ENCODE data around the gene CCR3.
"Not testable (repeated sequence)": the region's sequence is repeated elsewhere in the genome, so short reads cannot be mapped to it uniquely, and the experiment has no call there.

CCR3 gene

DNA sequence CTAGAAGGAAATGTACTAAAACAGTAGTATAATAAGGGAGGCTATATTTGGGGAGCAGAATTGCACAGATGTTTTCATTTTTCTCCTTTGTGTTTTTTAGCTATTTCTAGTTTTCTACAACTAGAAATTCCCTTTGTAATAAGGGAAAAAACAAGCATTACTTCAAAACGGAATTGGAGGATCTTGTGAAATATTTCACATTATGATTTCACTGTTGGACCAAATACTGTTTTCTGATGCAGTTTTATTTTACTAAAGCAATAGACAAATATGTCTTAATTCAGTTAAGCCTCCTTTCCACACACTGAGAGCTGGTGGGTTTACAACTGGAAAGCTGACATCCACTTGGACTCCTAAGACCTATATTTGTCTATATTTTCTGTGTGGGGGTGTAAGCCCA, 41.5 kb upstream of the CCR3 start:
- no peak overlapping the region for H3K4me3 ChIP-seq (replicated peaks in 1 of 2; ENCODE audit: low read depth in 2 of 2, low read length in 2 of 2)
- DNase-seq (ENCODE audit: low read depth in 2 of 2): no peak
- TF ChIP-seq, protein P1, sequence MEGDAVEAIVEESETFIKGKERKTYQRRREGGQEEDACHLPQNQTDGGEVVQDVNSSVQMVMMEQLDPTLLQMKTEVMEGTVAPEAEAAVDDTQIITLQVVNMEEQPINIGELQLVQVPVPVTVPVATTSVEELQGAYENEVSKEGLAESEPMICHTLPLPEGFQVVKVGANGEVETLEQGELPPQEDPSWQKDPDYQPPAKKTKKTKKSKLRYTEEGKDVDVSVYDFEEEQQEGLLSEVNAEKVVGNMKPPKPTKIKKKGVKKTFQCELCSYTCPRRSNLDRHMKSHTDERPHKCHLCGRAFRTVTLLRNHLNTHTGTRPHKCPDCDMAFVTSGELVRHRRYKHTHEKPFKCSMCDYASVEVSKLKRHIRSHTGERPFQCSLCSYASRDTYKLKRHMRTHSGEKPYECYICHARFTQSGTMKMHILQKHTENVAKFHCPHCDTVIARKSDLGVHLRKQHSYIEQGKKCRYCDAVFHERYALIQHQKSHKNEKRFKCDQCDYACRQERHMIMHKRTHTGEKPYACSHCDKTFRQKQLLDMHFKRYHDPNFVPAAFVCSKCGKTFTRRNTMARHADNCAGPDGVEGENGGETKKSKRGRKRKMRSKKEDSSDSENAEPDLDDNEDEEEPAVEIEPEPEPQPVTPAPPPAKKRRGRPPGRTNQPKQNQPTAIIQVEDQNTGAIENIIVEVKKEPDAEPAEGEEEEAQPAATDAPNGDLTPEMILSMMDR (IDR thresholded peaks at IDR 0.05; ENCODE audit: low read depth, low read length): no peak

DNA sequence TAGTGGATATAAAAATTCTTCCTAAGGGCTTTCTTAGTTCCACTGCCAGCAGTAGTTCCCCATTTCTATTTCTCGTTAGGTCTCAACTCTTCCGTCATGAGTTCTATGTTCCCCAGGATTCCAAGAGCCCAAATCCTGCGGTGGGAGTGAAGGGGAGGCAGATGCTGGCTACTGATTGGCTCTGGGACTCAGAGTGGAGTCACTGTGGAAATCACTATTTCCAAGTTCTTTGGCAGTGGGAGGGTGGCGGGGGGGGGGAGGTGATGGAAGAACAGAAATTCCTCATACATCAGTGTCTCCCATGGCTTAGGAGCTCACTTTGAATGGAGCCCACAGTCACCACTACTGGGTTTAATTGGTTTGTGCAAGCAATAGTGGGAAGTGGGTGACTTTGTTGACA, 39.7 kb upstream of the CCR3 start:
- no peak for DNase-seq (ENCODE audit: low read depth in 2 of 2)
- no peak overlapping the region for H3K4me3 ChIP-seq (replicated peaks in 1 of 2; ENCODE audit: low read depth in 2 of 2, low read length in 2 of 2)
- TF ChIP-seq, protein P1 (IDR thresholded peaks at IDR 0.05; ENCODE audit: low read depth, low read length): no peak

DNA sequence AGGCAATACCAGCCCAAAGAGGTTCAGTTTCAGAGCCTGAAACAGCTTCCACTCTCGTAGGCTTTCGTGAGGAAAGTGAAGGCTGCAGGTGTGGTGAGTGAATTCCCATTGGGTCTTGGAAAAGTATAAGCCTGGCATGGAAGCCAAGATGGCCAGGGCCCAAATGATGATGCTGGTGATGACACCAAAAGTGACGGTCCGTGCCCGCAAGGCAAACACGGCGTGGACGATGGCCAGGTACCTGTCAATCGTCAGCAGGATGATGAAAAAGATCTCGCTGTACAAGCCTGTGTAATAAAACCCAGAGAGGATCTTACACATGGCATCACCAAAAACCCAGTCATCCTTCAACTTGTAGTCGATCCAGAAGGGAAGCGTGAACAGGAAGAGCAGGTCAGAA, 38.6 kb upstream of the CCR3 start:
- TF ChIP-seq, protein P1 (IDR thresholded peaks at IDR 0.05; ENCODE audit: low read depth, low read length): no peak
- no peak for DNase-seq (ENCODE audit: low read depth in 2 of 2)
- no peak overlapping the region for H3K4me3 ChIP-seq (replicated peaks in 1 of 2; ENCODE audit: low read depth in 2 of 2, low read length in 2 of 2)

DNA sequence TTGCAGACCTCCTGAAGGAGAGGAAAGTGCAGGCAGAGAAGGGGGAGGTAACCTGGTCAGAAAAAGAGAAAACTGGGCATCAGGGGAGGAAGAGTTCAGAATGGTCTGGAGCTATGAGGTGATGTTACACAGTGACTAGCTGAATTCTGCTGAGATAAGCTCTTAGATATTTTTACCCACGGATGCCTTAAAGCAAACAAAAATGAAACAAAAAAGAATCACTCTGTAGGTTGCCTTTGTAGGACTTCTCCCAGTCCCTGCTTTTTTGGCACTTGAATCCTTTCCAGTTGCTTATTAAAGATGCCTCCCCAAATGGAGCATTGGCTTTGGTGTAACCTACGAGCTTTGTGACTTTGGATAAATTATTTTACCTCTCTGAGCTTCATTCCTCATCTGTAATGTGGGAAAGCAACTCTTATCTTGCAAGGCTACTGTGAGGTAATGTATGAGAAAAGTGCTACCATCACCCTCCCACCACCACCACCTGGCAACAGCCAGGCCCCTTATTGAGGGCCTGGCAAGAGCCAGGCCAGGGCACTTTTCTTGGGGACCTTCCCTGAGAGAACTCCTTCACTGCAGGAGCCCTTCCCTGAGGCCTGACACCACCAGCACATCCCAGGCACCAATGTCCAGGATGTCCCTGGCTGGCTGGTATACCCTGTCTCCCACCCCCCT, 36.8 kb upstream of the CCR3 start:
- no peak for DNase-seq (ENCODE audit: low read depth in 2 of 2)
- TF ChIP-seq, protein P1 (IDR thresholded peaks at IDR 0.05; ENCODE audit: low read depth, low read length): no peak
- no peak overlapping the region for H3K4me3 ChIP-seq (replicated peaks in 1 of 2; ENCODE audit: low read depth in 2 of 2, low read length in 2 of 2)

DNA sequence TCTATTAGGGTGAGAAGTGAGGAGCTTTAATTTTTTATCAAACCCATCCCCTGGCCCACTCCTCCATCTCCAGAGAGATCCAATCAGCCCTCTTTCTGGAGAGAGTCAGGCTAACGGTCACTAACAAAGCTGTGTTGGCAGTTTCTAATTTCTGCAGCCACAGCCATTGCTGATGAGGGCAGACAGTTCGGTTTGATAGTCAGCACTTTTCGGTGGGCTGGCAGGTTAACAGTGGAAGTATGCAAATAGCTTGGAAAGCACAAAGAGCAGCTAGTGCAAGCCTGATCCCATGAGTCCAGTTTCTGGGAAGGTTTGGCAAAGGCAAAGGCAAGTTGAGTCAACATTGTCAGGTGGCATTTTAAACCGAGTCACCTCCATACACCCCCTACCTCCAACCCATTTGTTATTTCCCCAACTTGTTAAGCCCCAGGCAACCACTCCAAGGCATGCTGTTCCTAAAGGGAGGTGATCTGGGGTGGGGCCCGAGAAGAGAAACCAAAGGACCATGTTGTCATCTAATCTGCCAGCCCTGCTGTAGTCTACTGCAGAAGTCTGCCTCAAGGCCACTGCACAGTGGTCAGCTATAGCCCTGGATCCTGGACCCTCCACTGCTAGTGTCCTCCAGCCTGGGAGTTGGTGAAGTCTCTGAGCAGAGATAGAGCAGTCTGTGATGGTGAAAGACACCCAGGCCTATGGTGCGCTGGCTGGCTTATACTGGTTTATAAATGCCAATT, 35.8 kb upstream of the CCR3 start:
- no peak for DNase-seq (ENCODE audit: low read depth in 2 of 2)
- H3K4me3 ChIP-seq (replicated peaks in 1 of 2; ENCODE audit: low read depth in 2 of 2, low read length in 2 of 2): no peak overlapping the region
- TF ChIP-seq, protein P1 (IDR thresholded peaks at IDR 0.05; ENCODE audit: low read depth, low read length): no peak

DNA sequence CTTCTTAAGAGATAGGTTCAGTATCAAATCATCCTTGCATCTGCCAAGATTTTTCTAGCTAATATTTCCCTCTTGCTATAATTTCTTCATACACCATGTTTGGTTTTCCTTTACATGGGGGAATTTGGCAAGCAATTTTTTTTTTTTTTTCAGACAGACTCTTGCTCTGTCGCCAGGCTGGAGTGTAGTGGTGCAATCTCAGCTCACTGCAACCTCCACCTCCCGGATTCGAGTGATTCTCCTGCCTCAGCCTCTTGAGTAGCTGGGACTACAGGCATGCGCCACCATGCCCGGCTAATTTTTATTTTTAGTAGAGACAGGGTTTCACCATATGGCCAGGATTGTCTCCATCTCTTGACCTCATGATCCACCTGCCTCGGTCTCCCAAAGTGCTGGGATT, 34.7 kb upstream of the CCR3 start:
- DNase-seq (ENCODE audit: low read depth in 2 of 2); H3K4me3 ChIP-seq (replicated peaks in 1 of 2; ENCODE audit: low read depth in 2 of 2, low read length in 2 of 2): not testable (repeated sequence)

DNA sequence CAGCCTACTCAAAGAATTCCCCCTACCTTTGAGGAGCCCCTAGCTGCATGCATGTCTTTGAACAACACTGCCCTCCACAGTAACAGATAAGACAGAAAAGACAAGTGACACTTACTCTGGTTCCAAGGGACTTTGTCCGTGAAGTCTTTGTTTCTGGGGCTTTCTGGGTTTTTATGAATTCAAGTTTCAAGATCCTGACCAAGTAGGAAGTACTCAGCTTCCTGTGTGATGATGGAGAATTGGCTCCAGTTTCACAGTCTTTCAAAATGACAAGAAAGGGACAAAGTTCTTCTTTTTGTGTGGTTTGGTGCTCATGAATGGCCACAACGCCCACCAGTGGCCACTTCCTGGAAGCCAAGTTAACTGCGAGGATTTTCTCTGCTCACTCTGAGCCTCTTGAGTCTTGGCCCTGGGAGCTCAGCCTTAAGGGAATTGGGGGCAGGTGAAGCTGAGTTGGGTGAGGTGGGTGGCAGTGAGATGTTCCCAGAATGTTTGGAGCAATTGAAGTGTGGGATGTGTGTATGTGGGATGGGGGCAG, 34.0 kb upstream of the CCR3 start, which contains the start of gene CCR1:
Gene CCR1 (minus strand): TSS at position 147 of the 538 bp plus-strand sequence. CDS start 4,000 bp downstream, outside the sequence.
- no peak within 1 kb of the TSS for H3K4me3 ChIP-seq (replicated peaks in 1 of 2; ENCODE audit: low read depth in 2 of 2, low read length in 2 of 2)
- TF ChIP-seq, protein P1 (IDR thresholded peaks at IDR 0.05; ENCODE audit: low read depth, low read length): peak; percentile 80
- peak; percentile 35 to 66 for DNase-seq (ENCODE audit: low read depth in 2 of 2)
